ENCODE results near the gene FGD5. TPM values are rescaled to one million over a fixed set of nuclear protein-coding genes. Genes with fewer than 3 reads are reported as not detected.

The FGD5 gene
- total and polyA plus RNA-seq, 2 donors (not counting 1 experiment from before 2014, with no cell fraction given): not detected

DNA sequence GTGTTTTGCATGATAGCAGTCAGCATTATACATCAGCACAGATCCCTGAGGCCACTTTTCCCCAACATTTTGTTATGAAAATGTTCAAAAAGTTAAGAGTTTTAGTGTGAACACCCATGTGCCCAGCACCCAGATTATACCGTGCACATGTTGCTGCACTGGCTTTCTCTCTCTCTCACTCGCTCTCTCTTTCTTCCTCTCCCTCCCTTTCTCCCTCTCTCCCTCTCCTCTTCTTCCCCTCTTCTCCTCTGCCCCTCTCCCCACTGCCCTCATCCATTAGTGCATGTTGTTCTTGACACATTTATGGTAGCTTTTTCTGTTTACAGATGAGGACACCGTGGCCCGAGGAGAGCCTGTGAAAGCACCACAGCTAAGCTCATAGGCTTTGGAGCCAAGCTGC is 7.3 kb downstream of the FGD5 start:
- H4K20me1 ChIP-seq (ENCODE audit: control insufficient read depth, insufficient read depth, low read length, poor library complexity, severe bottlenecking): no peaks in the 10 kb centered on the region
- H3K27me3 ChIP-seq (replicated peaks in 1 of 4; ENCODE audit: control extremely low read depth in 1 of 4, control insufficient read depth in 3 of 4, insufficient read depth in 4 of 4, low read length in 3 of 4): no peaks in the 10 kb centered on the region
- no peaks in the 10 kb centered on the region for H3K36me3 ChIP-seq (replicated peaks in 1 of 2; ENCODE audit: control extremely low read depth in 1 of 2, control insufficient read depth in 1 of 2, extremely low read depth in 1 of 2, insufficient read depth in 2 of 2, low read length in 1 of 2)
- H3K27me3 Mint-ChIP-seq: peaks cover 39% of the 10 kb centered on the region
- H3K27ac ChIP-seq (ENCODE audit: low read length in 2 of 2): no peak overlapping the region
- H2AFZ ChIP-seq (ENCODE audit: insufficient read depth, low read depth, low read length, poor library complexity, severe bottlenecking): no peak overlapping the region
- H3K27ac Mint-ChIP-seq: no peak overlapping the region
- no peak overlapping the region for H3K4me2 ChIP-seq (replicated peaks; ENCODE audit: low read depth, low read length, poor library complexity, severe bottlenecking)
- H3K4me3 Mint-ChIP-seq: no peak overlapping the region
- WGBS (ENCODE audit: insufficient coverage): 100% methylated on average over 4 of the region's 4 CpGs
- H3K79me2 ChIP-seq (ENCODE audit: control insufficient read depth, insufficient read depth, low read length): no peaks in the 10 kb centered on the region
- no peaks in the 10 kb centered on the region for H3K9me3 Mint-ChIP-seq (ENCODE audit: insufficient read depth)
- ChIA-PET CTCF (no interaction called here), POLR2A (no interaction called here)
- H3K9me3 ChIP-seq (ENCODE audit: control extremely low read depth in 1 of 3, control insufficient read depth in 2 of 3, insufficient read depth in 1 of 3, low read length in 2 of 3): no peaks in the 10 kb centered on the region
- no peaks in the 10 kb centered on the region for H3K4me1 ChIP-seq (ENCODE audit: control insufficient read depth in 2 of 2, insufficient read depth in 2 of 2, low read length in 2 of 2)
- no peak for DNase-seq
- no peak overlapping the region for H3K4me3 ChIP-seq (ENCODE audit: control extremely low read depth in 1 of 5, extremely low read depth in 1 of 5, insufficient read depth in 1 of 5, low read depth in 2 of 5, low read length in 4 of 5)
- H3K9ac ChIP-seq (ENCODE audit: low read length): no peak overlapping the region
- intact Hi-C loops (cut with micrococcal nuclease): no loop called here
- no peak for ATAC-seq (ENCODE audit: low read depth)
- TF ChIP-seq, protein P1, sequence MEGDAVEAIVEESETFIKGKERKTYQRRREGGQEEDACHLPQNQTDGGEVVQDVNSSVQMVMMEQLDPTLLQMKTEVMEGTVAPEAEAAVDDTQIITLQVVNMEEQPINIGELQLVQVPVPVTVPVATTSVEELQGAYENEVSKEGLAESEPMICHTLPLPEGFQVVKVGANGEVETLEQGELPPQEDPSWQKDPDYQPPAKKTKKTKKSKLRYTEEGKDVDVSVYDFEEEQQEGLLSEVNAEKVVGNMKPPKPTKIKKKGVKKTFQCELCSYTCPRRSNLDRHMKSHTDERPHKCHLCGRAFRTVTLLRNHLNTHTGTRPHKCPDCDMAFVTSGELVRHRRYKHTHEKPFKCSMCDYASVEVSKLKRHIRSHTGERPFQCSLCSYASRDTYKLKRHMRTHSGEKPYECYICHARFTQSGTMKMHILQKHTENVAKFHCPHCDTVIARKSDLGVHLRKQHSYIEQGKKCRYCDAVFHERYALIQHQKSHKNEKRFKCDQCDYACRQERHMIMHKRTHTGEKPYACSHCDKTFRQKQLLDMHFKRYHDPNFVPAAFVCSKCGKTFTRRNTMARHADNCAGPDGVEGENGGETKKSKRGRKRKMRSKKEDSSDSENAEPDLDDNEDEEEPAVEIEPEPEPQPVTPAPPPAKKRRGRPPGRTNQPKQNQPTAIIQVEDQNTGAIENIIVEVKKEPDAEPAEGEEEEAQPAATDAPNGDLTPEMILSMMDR (IDR thresholded peaks at IDR 0.05): no peak
- TF ChIP-seq EZH2 (IDR thresholded peaks at IDR 0.05; ENCODE audit: borderline replicate concordance, insufficient read depth, low read depth, low read length, poor library complexity, severe bottlenecking): no peak
- no peaks in the 10 kb centered on the region for H3K4me1 Mint-ChIP-seq

DNA sequence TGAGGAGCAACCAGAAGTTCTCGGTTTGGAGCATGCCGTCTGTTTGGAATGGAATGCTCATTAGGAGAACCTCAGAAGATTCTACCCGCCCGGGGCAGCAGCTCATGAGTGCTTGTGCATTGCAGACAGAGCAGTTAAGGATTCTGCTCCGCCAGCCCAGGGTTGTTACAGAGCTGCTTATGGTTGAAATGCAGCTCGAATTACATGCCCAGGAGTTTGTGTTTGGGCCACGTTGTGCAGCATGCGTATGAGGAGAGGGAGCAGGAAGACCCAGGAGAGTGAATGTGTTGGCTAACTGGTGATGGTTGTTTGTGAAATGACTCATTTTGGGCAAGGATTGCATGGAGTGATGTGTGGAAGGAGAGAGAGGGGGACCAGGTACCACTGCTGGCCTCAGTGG is 9.0 kb downstream of the FGD5 start:
- ChIA-PET POLR2A (interaction anchor here (0.6 kb wide), 1 partner anchor 10 kb away, joined by 3 read pairs; no protein-coding TSS in a partner anchor), CTCF (no interaction called here)
- 87% methylated on average over 8 of the region's 8 CpGs for WGBS (ENCODE audit: insufficient coverage)

More for the DNA sequence above, 9.0 kb downstream of the FGD5 start:
- no peaks in the 10 kb centered on the region for H3K79me2 ChIP-seq (ENCODE audit: control insufficient read depth, insufficient read depth, low read length)
- no peak for ATAC-seq (ENCODE audit: low read depth)
- TF ChIP-seq, protein P1 (IDR thresholded peaks at IDR 0.05): no peak
- TF ChIP-seq EZH2 (IDR thresholded peaks at IDR 0.05; ENCODE audit: borderline replicate concordance, insufficient read depth, low read depth, low read length, poor library complexity, severe bottlenecking): no peak
- no peaks in the 10 kb centered on the region for H3K9me3 ChIP-seq (ENCODE audit: control extremely low read depth in 1 of 3, control insufficient read depth in 2 of 3, insufficient read depth in 1 of 3, low read length in 2 of 3)
- H3K9ac ChIP-seq (ENCODE audit: low read length): no peak overlapping the region
- no peak overlapping the region for H3K27ac ChIP-seq (ENCODE audit: low read length in 2 of 2)
- no peak overlapping the region for H3K4me2 ChIP-seq (replicated peaks; ENCODE audit: low read depth, low read length, poor library complexity, severe bottlenecking)
- no peak overlapping the region for H3K27ac Mint-ChIP-seq
- H4K20me1 ChIP-seq (ENCODE audit: control insufficient read depth, insufficient read depth, low read length, poor library complexity, severe bottlenecking): no peaks in the 10 kb centered on the region
- no peaks in the 10 kb centered on the region for H3K27me3 ChIP-seq (replicated peaks in 1 of 4; ENCODE audit: control extremely low read depth in 1 of 4, control insufficient read depth in 3 of 4, insufficient read depth in 4 of 4, low read length in 3 of 4)
- H3K4me1 Mint-ChIP-seq: no peaks in the 10 kb centered on the region
- H3K9me3 Mint-ChIP-seq (ENCODE audit: insufficient read depth): no peaks in the 10 kb centered on the region
- no peaks in the 10 kb centered on the region for H3K4me1 ChIP-seq (ENCODE audit: control insufficient read depth in 2 of 2, insufficient read depth in 2 of 2, low read length in 2 of 2)
- H3K27me3 Mint-ChIP-seq: peaks cover 44% of the 10 kb centered on the region
- no peaks in the 10 kb centered on the region for H3K36me3 ChIP-seq (replicated peaks in 1 of 2; ENCODE audit: control extremely low read depth in 1 of 2, control insufficient read depth in 1 of 2, extremely low read depth in 1 of 2, insufficient read depth in 2 of 2, low read length in 1 of 2)
- H3K4me3 ChIP-seq (ENCODE audit: control extremely low read depth in 1 of 5, extremely low read depth in 1 of 5, insufficient read depth in 1 of 5, low read depth in 2 of 5, low read length in 4 of 5): no peak overlapping the region
- intact Hi-C loops (cut with micrococcal nuclease): no loop called here
- no peak for DNase-seq
- no peak overlapping the region for H3K4me3 Mint-ChIP-seq
- no peak overlapping the region for H2AFZ ChIP-seq (ENCODE audit: insufficient read depth, low read depth, low read length, poor library complexity, severe bottlenecking)
